ENCODE measurements around the gene ABCC10. TPM values are rescaled to one million over a fixed set of nuclear protein-coding genes. Genes with fewer than 3 reads are reported as not detected.
"Not testable (repeated sequence)": the region's sequence is repeated elsewhere in the genome, so short reads cannot be mapped to it uniquely, and the experiment has no call there.

ABCC10 gene
- total RNA-seq, 6 donors from 2014 or later, result 18.8 to 75.4 (median 34.2) TPM

DNA sequence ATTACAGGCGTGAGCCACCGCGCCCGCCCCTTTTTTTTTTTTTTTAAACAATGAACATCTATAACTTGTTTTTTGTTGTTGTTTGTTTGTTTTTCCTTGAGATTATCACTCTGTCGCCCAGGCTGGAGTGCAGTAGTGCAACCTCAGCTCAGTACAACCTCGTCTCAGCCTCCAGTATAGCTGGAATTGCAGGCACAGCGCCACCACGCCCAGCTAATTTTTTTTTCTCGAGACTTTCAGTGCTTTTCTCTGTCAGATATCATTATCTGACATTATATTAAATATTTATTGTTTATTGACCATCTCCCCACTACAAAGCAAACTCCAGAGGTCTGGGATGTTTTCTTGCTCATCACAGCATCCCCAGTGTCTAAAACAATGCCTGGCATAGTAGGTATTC, 30.3 kb downstream of the ABCC10 start:
- no peak overlapping the region for H3K27ac ChIP-seq
- WGBS, 2 donors, result 54 to 62% methylated on average over 9 of the region's 9 CpGs
- H3K4me1 ChIP-seq, result peaks cover 16 to 24% (median 19%) of the 10 kb centered on the region in 4 donors
- DNase-seq, result no peak
- ATAC-seq (ENCODE audit: low FRiP score in 2 of 2), result no peak
- H3K4me3 ChIP-seq, result no peak overlapping the region
- H3K27me3 ChIP-seq, result peaks cover 0 to 21% (median 7%) of the 10 kb centered on the region in 4 donors
- H3K9me3 ChIP-seq, result no peaks in the 10 kb centered on the region
- TF ChIP-seq, protein P1, sequence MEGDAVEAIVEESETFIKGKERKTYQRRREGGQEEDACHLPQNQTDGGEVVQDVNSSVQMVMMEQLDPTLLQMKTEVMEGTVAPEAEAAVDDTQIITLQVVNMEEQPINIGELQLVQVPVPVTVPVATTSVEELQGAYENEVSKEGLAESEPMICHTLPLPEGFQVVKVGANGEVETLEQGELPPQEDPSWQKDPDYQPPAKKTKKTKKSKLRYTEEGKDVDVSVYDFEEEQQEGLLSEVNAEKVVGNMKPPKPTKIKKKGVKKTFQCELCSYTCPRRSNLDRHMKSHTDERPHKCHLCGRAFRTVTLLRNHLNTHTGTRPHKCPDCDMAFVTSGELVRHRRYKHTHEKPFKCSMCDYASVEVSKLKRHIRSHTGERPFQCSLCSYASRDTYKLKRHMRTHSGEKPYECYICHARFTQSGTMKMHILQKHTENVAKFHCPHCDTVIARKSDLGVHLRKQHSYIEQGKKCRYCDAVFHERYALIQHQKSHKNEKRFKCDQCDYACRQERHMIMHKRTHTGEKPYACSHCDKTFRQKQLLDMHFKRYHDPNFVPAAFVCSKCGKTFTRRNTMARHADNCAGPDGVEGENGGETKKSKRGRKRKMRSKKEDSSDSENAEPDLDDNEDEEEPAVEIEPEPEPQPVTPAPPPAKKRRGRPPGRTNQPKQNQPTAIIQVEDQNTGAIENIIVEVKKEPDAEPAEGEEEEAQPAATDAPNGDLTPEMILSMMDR (IDR thresholded peaks at IDR 0.05), result no peak
- TF ChIP-seq POLR2A (IDR thresholded peaks at IDR 0.05) (no peak), EP300 (IDR thresholded peaks at IDR 0.05) (no peak), POLR2AphosphoS5 (IDR thresholded peaks at IDR 0.05) (no peak)
- H3K36me3 ChIP-seq, result peaks cover 0 to 6% (median 2%) of the 10 kb centered on the region in 4 donors

DNA sequence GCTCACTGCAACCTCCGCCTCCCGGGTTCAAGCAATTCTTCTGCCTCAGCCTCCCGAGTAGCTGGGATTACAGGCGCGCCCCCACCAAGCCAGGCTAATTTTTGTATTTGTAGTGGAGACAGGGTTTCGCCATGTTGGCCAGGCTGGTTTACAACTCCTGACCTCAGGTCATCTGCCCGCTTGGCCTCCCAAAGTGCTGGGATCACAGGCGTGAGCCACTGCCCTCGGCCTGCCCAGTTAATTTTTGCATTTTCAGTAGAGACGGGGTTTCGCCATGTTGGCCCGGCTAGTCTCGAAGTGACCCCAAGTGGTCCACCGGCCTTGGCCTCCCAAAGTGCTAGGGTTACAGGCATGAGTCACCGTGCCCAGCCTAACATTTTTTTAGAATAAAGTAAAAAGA, 30.8 kb downstream of the ABCC10 start:
- not testable (repeated sequence) for H3K27ac ChIP-seq; H3K4me3 ChIP-seq; H3K36me3 ChIP-seq; H3K9me3 ChIP-seq; ATAC-seq (ENCODE audit: low FRiP score in 2 of 2); DNase-seq
- peaks cover 0 to 21% (median 7%) of the 10 kb centered on the region in 4 donors for H3K27me3 ChIP-seq
- peaks cover 16 to 24% (median 19%) of the 10 kb centered on the region in 4 donors for H3K4me1 ChIP-seq
- WGBS, 2 donors, result 95 to 97% methylated on average over 15 of the region's 15 CpGs

DNA sequence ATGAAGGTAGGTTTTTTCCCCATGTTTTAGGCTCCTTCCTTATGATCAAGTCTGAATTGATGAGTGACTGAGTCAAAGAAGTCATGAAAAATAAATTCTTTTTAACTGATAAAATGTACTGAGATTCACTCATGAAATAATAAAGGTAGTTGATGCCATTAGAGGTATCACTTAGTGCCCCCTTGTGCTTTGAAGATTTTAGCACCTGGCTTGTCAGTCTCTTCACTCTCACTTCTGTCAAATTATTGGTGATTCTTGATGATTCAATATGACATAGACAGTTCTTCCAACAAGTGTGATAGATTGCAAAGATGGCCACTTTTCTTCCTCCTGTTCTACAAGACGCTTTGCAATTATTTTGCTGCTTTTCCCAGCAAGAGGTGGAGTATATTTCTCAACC, 32.2 kb downstream of the ABCC10 start:
- Histone ChIP-seq H3K27me3 (peaks cover 0 to 21% (median 7%) of the 10 kb centered on the region in 4 donors), H3K27ac (no peak overlapping the region), H3K36me3 (no peaks in the 10 kb centered on the region), H3K4me3 (no peak overlapping the region), H3K4me1 (peaks cover 13 to 19% (median 15%) of the 10 kb centered on the region in 4 donors), H3K9me3 (no peaks in the 10 kb centered on the region)
- 62 to 81% methylated on average over 1 of the region's 1 CpG for WGBS, 2 donors
- TF ChIP-seq EP300 (IDR thresholded peaks at IDR 0.05), result no peak
- TF ChIP-seq, protein P1 (IDR thresholded peaks at IDR 0.05), result no peak
- TF ChIP-seq POLR2AphosphoS5 (IDR thresholded peaks at IDR 0.05), result no peak
- TF ChIP-seq POLR2A (IDR thresholded peaks at IDR 0.05), result no peak
- ATAC-seq (ENCODE audit: low FRiP score in 2 of 2) (no peak), DNase-seq (no peak)

DNA sequence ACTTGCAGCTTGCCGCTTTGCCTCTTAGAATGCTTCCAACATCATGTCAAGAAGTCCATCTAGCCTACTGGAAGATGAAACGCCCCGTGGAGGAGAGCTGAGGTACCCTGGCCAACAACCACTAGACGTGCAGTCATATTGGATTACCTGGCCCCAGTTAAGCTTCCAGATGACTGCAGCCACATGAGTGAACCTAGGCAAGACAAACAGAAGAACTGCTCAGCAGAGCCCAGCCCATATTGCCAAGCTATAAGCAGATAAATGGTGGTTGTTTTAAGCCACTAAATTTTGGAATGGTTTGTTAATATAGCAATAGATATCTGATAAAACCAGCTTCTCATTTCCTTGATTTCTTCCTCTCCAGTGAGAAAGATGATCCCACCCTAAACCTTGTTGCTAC, 32.7 kb downstream of the ABCC10 start:
- H3K4me1 ChIP-seq, result peaks cover 8 to 14% (median 10%) of the 10 kb centered on the region in 4 donors
- 80% methylated on average over 3 to 4 of the region's 4 CpGs for WGBS, 2 donors
- DNase-seq (no peak), ATAC-seq (ENCODE audit: low FRiP score in 2 of 2) (no peak)
- no peak overlapping the region for H3K27ac ChIP-seq
- H3K27me3 ChIP-seq, result peaks cover 0 to 21% (median 6%) of the 10 kb centered on the region in 4 donors
- no peaks in the 10 kb centered on the region for H3K36me3 ChIP-seq
- TF ChIP-seq POLR2AphosphoS5 (IDR thresholded peaks at IDR 0.05) (no peak), POLR2A (IDR thresholded peaks at IDR 0.05) (no peak), EP300 (IDR thresholded peaks at IDR 0.05) (no peak)
- TF ChIP-seq, protein P1 (IDR thresholded peaks at IDR 0.05), result no peak
- no peaks in the 10 kb centered on the region for H3K9me3 ChIP-seq
- no peak overlapping the region for H3K4me3 ChIP-seq

DNA sequence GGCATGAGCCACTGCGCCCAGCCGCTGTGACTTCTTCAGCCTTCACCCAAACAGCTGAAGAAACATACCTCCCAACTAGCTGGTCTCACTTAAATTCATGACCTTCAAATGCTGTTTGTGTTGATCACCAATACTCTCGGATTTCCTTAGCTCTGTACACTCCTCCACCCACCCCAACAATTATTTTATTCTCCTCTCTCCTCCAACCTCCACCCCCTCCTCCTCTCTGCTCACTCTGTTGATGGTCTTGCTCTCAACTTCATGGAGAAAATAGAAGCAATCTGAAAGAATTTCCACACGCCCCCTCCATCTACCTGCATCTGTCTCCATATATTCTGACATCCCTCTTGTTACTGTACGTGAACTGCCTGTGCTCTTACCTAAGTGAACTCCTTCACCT, 34.6 kb downstream of the ABCC10 start:
- TF ChIP-seq, protein P1 (IDR thresholded peaks at IDR 0.05), result no peak
- TF ChIP-seq POLR2A (IDR thresholded peaks at IDR 0.05) (no peak), POLR2AphosphoS5 (IDR thresholded peaks at IDR 0.05) (no peak), EP300 (IDR thresholded peaks at IDR 0.05) (no peak)
- Histone ChIP-seq H3K27me3 (peaks cover 0 to 2% (median 0%) of the 10 kb centered on the region in 4 donors), H3K9me3 (no peaks in the 10 kb centered on the region), H3K36me3 (no peaks in the 10 kb centered on the region), H3K4me1 (no peaks in the 10 kb centered on the region), H3K27ac (no peak overlapping the region), H3K4me3 (no peak overlapping the region)
- ATAC-seq (ENCODE audit: low FRiP score in 2 of 2) (no peak), DNase-seq (no peak)
- WGBS, 2 donors, result 75 to 77% methylated on average over 5 of the region's 5 CpGs

All from upper lobe of left lung (tissue), 6 donors.